DMS53 (cell line): ENCODE measurements around the gene COL10A1.

ENCODE experiments used
- DNase-seq: peaks from one replicate; lab custom pipeline; 2025; lab: John Stamatoyannopoulos, UW

The COL10A1 gene

DNA sequence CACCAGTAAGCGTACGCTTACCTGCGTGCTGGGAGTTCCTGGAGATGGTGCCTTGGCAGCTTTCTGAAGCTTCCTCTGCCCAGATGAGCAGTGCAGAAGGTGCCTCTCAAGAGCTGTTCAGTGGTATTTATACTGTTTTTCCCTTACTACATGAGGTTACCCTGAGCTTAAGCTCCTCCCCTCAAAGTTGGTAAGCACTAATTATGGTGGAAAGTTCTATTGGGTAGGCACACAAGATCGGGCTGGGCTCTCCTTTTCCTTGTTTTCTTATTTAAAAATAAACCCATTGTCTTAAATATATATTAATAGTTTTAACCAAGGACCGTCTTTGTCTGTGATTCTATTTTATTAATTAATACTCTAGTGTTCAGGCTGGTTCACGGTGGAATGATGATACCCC lies at the start of gene COL10A1:
COL10A1 (minus strand) TSS at position 101 of the 400 bp plus-strand sequence. CDS start 640 bp downstream, outside the sequence.
- DNase-seq: no peak

DNA sequence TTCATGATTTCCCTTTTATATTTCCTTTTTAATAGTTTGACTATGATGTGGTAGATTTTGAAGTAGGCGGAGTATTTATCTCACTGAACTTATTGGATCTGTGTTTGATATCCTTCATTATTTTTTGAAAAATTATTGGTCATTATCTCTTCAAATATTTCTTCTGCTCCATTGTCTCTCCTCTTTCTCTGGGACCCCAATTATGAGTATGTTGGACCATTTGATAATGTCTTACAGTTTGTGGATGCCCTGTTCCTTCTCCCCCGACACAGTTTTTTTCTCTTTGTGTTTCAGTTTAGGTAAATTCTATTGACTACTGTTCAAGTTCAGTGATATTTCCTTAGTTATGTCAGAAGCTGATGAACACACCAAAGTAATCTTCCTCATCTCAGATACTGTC lies 49.4 kb upstream of the COL10A1 start:
- peak; percentile 1 for DNase-seq

DNA sequence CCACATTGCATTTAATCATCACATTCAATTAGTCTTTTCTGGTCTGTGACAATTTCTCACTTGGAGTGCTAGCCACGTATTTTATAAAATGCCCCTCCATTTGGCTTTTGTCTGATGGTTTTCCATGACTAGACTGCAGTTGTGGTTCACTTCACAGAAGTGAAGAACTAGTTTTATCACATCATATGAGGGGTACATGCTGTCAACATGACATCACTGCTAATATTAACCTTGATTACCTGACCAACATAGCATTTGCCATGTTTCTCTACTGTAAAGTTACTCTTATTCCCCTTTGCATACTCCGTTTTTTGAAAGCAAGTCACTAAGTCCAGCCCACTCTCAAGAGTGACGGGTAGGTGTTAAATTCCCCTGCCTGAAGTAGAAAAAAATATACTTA lies 48.0 kb upstream of the COL10A1 start:
- no peak for DNase-seq

DNA sequence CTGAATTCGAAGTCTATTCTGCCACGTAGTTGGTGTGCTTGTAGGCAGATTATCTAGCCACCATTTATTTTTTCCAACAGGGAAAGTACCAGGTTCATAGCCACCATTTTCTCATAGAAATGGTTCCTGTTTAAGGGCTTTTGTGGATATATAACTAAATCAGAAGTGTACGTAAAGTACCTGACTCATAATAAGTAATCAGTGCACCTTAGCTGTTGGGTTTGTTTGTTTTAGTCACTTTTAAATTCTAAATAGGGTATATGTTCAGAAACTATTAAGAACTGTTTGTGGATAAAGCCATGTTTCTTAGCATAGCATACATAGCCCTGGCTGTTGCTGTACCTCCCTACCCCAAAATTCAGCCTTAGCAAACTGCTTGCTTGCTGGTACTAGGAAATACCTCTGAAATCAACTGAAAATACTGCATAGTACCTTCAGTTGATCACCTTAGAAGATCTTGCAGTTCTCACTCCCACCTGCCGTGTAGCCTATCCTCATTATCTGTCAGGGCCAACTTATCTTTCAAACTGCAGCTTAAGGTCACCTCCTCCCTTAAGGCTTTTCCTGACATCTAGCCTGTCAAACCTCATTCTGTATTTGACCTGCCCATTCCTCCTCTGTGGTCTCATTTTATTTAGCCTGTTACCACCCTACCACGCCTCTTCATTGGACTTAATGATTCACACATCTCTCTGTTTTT lies 44.6 kb upstream of the COL10A1 start:
- DNase-seq: no peak

DNA sequence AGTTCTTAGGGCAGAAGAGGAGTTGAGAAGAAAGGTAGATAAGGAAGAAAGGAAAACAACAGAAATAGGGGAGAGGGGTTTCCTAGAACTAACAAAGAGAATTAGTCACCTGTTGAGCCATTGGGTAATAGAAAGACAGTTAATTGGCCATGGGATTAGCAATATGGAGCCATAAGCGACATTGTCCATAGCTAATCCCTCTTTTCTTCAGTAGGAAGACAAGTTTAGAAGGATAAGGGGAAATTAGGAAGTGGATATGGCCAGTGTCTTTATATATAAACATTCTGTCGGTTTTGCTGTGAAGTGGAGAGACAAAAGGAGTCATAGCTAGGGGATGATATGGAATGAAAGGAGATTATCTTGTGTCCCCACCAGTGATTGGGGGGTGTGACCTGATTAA lies 43.9 kb upstream of the COL10A1 start:
- no peak for DNase-seq

DNA sequence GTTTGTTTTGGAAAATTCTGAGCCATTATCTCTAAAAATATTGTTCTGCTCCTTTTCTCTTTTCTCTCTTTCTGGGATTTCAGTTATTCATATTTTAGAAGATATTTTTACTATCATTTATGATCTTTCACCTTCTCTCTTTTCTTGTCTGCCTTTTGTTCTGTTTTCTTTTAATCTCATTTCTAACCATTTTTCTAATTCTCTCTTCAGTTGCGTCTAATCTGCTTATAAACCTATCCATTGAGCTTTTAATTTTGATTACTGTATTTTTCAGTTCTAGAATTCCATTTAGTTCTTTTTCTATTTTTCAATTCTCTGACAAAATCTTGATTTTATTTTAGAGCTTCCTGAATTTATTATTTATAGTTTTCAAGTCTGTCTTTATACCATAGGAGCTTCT lies 42.2 kb upstream of the COL10A1 start:
- no peak for DNase-seq

DNA sequence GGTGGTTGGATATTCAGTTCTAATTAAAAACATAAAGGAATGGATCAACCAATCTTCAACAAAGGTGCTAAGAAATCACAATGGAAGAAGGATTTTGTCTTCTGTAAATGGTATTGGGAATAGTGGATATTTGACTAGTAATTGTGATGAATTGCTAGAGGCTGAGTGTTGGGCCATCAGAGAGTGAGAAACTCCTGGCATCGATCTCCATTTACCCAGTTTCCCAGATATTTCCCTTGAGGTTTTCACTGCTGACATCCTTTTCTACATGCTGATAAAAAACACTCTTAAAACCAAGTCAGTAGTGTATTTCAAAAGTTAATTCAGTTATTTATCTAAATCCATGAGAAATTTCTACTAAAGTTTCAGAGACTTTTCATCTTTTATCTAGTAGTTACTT lies 40.4 kb upstream of the COL10A1 start:
- no peak for DNase-seq

DNA sequence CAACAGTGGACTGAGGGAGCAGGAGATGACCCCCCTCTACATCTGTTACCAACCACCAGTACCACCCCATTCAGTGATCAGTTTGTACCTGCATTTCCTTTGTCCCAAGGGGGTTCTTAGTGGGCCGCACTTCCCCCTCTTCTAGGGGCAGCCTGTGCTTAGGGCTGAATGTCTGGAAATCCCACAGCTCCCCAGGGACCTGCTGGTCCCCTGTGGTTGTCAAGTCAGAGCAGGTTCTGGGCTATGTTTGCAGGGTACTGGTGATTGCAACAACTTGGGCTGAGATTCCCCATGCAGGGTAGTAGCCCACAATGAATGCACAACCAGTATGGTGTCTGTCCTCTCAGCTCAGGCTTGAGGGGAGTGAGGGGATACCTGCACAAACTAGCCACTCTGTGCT lies 39.7 kb upstream of the COL10A1 start:
- no peak for DNase-seq

DNA sequence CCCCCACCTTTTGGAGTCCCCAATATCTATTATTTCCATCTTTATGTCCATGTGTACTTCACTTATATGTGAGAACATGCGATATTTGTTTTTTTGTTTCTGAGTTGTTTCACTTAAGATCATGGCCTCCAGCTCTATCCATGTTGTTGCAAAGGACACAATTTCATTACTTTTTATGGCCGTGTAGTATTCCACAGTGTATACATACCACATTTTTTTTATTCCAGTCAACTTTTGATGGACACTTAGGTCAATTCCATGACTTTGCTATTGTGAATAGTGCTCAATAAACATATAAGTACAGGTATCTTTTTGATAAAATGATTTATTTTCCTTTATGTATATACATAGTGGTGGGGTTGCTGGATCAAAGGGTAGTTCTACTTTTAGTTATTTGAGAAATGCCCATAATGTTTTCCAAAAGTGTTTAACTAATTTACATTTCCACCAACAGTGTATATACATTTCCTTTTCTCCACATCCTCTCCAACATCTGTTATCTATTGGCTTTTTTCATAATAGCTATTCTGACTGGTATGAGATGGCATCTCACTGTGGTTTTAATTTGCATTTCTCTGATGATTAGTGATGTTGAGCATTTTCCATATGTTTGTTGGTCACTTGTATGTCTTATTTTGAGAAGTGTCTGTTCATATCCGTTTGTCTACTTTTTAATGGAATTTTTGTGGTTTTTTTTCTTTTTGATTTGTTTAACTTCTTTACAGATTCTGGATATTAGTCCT lies 34.0 kb upstream of the COL10A1 start:
- DNase-seq: no peak

DNA sequence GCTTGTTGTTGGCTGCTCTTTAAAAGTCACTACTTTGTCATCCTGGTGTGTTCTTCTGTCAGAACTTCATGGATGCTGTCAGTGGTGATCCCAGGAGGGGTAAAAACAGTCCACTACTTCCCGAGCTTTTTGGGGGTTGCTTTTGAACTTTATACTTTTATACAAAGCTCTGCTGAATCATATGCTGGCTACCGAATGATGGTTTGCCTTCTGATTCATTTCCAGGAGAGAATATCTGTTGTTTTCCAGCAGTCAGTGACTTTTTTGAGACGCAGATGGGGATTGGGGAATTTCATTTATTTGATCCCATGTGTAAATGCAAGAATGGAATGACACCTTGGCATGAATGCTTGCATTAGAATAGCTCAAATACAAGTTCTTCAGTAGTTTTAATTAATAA lies 32.7 kb upstream of the COL10A1 start:
- DNase-seq: no peak

DNA sequence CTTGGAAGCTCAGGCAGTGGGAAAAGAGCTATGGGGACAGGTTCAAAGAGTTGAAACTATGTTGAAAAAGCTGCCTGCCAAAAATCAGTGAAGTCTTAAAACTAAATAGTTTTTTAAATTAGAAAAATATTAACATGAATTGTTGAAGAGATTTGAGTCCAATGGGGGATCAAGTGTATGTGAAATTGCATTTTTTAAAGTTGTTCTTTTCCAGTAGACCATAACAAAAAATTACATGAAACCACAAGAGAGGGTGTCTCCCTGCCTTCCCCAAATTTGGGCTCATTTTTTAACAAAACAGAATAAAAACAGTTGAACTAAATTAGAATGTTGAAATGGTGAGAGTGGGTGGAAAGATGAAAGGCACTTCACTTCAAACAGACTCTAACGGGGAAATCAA lies 31.5 kb upstream of the COL10A1 start:
- DNase-seq: no peak

DNA sequence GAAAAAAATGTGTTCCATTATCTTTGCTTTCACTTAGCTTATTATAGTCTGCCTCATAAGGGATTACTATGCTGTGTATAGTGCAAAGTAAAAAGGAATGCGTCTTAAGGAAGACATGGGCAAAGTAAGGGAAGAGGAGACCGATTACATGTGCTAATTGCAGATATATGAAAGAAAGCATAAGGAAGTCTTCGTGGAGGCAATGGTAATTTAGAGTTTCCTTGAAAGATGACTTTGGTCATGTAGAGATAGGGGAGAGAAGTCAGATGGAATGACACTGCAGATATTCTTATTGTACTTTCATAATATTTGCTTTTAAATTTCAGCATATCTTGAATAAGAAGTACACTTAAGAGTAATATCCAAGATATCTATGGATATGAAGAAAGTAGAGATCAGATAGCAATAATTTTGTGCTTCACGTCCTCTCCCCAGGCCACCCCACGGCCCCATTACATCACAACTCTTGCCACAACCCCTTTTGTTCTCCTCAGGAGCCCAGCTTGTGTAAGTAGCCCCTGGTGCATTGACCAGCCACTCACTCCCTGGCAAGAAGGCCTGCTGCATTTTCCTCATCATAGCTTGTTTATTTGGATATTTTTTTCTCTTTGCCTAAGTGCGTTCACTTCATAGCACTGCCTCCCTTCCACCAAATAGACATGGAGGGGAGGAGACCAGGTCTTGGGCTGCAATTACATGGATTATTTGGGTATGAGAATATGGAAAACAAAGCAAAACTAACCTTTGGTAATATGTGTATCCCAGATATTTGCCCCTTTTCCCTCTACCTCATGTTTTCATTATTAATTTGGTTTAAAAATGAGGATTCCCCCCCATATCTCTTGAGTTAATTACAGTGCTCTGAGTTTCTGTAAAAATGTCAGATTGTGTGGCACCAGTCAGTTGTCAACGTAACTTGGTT lies 30.7 kb upstream of the COL10A1 start:
- no peak for DNase-seq

DNA sequence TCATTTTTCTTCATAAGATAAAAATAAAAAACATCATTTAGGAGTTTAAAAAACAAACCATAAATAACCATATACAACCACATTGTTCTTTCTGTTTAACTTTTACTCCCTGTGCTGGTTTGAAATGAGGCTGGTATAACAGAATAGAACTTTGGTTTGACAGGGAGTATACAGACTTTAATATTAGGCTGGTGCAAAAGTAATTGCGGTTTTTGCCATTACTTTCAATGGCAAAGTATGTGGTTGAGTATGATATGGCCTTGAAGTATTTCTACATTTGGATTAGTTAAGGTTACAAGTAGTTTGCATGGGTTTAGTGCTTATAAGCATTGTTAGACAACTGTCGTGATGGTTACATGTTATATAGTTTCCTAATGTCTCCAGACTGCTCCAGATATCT lies 29.0 kb upstream of the COL10A1 start:
- no peak for DNase-seq

DNA sequence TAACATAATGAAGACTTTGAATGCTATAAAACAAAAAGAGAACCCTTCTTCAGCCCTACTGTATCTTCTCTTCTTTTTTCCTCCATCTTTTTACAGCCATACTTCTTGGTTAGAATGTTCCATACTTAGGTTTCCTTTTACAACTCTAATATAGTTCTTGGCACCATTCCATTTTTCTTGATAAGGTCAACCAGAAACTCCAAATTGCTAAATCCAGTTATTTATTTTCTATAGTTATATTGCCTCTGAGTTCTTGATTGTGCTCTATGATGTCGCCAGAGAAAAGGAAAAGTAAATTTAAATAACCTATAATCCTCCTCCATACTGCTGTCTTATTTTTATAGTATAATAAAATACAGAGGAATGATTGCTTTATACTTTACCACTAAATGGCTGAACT lies 26.7 kb upstream of the COL10A1 start:
- DNase-seq: no peak

DNA sequence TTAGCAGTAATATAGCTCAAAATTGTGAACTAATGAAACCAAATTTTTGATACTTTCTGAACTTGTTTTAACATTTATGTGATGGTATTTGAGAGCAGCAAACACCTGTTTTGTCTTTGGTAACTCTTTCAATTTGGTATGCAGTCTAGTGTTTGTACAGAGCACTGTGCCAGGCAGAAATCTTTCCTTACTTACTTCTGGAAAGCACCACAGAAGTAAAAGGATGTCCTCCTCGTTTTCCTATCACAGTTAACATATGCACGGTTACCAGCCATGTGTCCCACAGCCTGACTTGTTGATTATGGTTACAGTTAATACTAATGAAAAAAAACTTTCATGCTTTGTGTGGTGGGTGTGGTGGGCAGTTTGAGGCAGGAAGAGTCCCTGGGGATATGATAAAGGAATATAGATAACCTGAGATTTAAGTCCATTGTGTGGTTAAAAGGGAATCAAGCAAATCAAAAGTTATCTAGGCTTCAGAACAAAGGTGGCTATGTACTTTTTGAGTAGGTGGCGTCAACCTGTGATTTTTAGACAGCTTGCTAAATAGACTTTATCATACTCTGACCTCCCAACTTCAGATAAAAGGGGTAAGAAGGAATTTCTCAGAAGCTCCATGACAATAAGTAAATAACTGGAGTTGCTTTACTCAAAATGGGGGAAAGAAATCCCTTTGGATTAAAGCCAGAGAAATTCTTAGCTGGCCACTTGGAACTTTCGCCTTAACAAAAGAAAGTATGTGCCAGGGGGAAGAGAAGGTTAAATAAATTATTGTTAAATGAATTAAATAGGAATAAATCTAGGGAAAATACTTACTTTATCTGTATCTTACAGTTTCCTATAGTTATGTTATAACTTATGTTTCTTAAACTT lies 20.1 kb upstream of the COL10A1 start:
- DNase-seq: no peak

DNA sequence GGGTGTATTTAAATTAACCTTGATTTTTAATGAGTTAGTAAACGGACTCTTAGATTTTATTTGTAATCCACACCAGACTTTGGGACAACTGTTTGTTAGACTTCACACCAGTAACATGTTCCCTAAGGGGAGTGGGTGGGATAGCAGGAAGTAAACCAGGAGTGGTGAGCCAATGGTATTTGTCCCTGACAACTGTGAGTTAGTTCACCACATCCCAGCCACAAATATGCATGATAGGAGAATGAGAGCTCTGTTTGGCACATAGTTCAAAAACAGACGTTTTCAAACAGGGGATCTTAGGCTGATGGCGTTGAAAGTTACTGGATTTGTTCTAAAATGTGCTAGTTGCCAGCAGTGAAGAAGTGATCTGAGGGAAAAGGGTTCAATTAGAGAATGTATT lies 18.7 kb upstream of the COL10A1 start:
- DNase-seq: no peak

DNA sequence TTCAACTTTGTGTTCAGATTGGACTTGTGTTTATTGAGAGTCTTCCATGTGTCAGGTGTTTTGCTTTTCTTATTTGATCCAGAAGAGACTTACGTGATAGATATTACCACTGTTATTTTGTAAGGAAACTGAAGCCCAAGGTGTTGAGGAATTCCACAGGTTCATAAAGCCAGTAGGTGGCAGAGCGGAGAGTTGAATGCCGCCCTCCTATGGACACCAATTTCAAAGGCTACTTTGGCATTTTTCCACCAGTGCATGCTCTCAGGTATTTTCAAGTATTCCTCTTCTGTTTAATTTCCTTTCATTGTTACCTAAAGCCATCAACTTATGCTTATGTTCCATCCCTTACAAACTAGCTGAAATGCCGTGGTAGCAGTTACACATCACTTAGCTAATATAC lies 14.0 kb upstream of the COL10A1 start:
- peak; percentile 1 for DNase-seq

DNA sequence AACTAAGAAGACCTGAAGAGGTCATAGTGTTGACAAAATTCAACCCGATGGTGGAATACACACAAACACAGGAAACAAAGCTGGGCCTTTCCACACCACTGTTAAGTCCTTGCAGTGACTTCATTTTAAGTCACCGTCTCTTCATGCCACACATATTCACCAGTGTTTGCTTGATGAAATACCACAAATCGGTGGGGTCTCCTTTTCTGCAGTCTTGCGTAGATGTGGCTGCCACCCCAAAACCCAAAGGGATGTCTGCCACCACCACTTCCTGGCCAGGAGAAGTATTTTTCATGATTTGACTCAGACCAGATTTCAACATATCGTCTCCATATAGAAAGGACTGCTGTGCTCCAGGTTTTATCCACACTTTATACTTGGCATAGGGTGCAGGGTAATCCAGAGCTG lies 11.0 kb upstream of the COL10A1 start:
- no peak for DNase-seq

DNA sequence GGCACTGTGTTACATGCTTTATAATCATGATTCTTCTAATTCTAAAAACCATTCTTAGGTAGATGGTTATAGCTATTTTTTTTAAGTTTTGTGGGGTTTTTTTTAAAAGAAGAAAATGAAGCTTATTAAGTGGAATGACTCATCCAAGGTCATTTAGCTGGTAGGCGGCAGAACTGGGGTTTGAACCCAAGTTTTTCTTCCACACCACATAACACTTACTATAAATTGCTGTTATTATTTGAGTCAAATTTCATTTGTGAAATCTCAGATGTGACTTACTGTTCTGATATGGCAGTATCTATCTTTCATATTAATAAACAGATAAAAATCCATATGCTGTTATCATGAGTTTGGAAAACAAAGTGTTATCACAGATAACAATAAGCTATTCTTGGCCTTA lies 10.4 kb upstream of the COL10A1 start:
- no peak for DNase-seq

DNA sequence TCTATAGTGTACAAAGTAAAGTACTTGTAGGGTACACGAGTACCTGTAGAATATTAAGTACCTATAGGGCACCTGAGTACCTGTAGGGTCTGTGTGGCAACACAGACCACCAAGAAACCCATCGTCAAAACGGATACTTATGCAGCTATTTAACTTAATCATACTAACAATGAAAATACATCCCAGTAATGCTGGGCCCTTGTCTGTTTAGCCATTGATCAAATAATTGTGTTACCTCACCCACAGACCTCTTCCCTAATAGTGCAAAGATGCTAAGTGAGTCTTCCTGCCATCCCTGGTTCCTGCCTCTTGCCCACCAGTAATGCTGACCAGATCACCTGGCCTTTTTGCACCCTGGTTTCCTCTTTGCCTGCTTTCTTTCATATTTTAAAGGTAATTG lies 7.5 kb upstream of the COL10A1 start:
- no peak for DNase-seq

DNA sequence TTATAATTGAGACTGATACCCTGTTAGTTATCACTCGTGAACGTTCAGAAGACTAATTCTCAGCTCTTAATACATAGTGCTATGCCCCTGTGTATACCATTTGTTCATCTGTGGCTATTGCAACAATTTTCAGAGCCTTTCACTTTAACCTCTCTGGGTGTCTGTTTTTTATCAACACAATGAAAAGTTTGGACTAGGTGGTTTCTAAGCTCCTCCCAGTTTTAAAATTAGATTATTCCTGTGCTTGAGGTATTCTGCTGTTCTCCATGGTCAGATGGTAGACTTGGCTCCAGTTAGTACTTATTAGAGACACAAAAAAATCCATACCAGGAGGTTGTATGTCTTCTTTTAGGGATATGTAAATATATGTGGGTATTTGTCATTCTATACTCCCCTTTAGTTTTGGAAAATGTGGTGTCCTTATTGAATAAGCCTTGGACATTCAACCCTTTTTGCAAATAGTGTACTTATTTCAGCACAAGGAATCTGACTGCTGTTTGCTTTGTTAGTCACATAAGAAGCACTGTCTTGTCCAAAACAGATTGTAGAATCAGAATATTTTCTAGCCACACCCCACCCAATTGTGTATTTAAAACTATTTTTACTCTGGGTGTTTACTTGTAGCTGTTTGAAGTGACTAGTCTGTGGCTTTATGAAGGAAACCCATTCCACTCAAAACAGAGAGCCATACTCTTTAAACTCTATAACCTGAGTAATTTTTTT lies 2.0 kb upstream of the COL10A1 start:
- no peak for DNase-seq
